PFSK-1 (cell line): ENCODE data around the gene WFS1.

Experiments used
- FOXP2 ChIP-seq: optimal IDR thresholded peaks from 2 replicates; pipeline ENCODE3; 2011; ENCODE audit warnings: borderline replicate concordance, control low read depth, inconsistent platforms; ENCODE audit not compliant: insufficient read depth; ENCODE audit errors: extremely low read length, extremely low read depth
- POLR2AphosphoS5 ChIP-seq: IDR thresholded peaks from 2 replicates; pipeline ENCODE4 v1.6.1; 2012; ENCODE audit warnings: low read depth, mild to moderate bottlenecking, control low read depth, low read length, moderate library complexity
- SIN3A ChIP-seq: IDR thresholded peaks from 2 replicates; pipeline ENCODE4 v1.6.1; 2012; ENCODE audit warnings: mild to moderate bottlenecking, low read length, moderate library complexity, borderline replicate concordance; ENCODE audit not compliant: insufficient read depth
- TAF1 ChIP-seq: IDR thresholded peaks from 2 replicates; pipeline ENCODE4 v1.6.1; 2012; ENCODE audit warnings: low read length, control low read depth, borderline replicate concordance; ENCODE audit not compliant: insufficient read depth
- TF ChIP-seq, protein P1 (sequence below), 2 experiments: IDR thresholded peaks; 2 replicates each; pipeline versions ENCODE4 v1.6.1 to v1.8.0; 2011 to 2012; ENCODE audit warnings: low read depth in 2 of 2, low read length in 2 of 2, control low read depth in 1 of 2, inconsistent platforms in 1 of 2, mild to moderate bottlenecking in 1 of 2, moderate library complexity in 1 of 2; ENCODE audit not compliant: insufficient read depth in 1 of 2

WFS1 gene

DNA sequence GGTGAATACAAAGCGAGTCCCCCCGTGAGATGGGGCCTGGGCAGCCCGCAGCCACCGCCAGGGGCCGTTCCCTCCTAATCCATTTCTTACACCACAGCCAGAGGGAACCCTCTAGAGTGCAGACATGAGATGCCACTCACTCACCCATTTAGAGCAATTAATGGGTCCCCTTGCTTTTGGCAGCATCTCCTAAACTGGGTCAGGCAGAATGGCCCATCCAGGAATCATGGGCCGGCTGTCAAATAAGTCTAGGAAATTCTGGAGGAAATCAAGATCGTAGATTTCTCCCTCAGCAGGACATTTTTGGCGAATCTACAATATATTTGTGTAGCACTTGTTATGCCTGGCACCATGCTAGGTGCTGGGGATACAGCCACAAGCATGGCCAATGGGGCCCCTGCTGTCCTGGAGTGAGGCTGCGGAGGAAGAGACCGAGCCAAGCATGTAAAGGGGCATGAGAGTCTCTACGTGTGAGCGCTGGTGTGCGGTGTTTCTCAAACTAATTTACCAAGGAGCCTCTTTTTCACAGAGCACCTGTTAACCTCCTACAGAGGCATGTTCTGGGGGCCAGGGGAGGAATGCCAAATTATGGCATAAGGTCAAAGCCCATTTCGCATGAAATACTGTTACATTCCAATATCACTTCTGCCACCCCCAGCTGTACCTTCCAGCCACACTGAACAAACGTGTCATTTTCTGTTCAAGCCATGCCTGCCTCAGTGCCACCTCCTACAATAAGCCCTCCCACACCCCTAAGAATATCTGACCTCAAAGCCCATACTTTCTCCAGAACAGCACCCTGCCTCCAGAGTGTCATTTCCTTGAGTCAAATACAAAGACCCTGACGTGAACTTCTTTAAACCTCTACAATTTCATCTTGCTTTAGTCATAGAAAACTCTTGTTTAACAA, 41.2 kb upstream of the WFS1 start:
- TF ChIP-seq POLR2AphosphoS5 = no peak
- TF ChIP-seq FOXP2 = no peak
- TF ChIP-seq, protein P1, sequence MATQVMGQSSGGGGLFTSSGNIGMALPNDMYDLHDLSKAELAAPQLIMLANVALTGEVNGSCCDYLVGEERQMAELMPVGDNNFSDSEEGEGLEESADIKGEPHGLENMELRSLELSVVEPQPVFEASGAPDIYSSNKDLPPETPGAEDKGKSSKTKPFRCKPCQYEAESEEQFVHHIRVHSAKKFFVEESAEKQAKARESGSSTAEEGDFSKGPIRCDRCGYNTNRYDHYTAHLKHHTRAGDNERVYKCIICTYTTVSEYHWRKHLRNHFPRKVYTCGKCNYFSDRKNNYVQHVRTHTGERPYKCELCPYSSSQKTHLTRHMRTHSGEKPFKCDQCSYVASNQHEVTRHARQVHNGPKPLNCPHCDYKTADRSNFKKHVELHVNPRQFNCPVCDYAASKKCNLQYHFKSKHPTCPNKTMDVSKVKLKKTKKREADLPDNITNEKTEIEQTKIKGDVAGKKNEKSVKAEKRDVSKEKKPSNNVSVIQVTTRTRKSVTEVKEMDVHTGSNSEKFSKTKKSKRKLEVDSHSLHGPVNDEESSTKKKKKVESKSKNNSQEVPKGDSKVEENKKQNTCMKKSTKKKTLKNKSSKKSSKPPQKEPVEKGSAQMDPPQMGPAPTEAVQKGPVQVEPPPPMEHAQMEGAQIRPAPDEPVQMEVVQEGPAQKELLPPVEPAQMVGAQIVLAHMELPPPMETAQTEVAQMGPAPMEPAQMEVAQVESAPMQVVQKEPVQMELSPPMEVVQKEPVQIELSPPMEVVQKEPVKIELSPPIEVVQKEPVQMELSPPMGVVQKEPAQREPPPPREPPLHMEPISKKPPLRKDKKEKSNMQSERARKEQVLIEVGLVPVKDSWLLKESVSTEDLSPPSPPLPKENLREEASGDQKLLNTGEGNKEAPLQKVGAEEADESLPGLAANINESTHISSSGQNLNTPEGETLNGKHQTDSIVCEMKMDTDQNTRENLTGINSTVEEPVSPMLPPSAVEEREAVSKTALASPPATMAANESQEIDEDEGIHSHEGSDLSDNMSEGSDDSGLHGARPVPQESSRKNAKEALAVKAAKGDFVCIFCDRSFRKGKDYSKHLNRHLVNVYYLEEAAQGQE (IDR thresholded peaks at IDR 0.05; ENCODE audit: insufficient read depth in 1 of 2, low read depth in 2 of 2, low read length in 2 of 2) = no peak
- no peak for TF ChIP-seq SIN3A
- no peak for TF ChIP-seq TAF1

DNA sequence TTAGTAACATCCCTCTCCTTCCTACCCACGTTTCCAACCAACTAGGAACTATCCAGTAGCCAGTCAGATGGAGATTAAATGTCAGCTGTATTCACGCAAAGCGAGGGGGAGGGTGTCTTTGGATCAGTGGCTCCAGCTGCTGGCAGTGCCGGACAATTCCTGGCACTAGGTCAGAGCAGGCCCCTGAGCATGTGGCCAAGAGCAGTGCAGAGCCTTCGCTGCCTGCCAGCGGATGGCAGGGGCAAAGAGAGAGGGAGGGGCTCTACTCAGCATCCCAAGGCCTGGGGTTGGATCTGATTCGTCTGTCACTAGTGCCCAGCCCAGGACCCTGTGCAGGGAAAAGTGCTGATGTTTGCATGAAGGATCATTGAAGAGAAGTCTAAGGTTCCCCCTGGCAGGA, 40.6 kb upstream of the WFS1 start:
- TF ChIP-seq TAF1 (no peak), SIN3A (no peak), FOXP2 (no peak), POLR2AphosphoS5 (no peak)
- TF ChIP-seq, protein P1 (IDR thresholded peaks at IDR 0.05; ENCODE audit: insufficient read depth in 1 of 2, low read depth in 2 of 2, low read length in 2 of 2) = no peak

DNA sequence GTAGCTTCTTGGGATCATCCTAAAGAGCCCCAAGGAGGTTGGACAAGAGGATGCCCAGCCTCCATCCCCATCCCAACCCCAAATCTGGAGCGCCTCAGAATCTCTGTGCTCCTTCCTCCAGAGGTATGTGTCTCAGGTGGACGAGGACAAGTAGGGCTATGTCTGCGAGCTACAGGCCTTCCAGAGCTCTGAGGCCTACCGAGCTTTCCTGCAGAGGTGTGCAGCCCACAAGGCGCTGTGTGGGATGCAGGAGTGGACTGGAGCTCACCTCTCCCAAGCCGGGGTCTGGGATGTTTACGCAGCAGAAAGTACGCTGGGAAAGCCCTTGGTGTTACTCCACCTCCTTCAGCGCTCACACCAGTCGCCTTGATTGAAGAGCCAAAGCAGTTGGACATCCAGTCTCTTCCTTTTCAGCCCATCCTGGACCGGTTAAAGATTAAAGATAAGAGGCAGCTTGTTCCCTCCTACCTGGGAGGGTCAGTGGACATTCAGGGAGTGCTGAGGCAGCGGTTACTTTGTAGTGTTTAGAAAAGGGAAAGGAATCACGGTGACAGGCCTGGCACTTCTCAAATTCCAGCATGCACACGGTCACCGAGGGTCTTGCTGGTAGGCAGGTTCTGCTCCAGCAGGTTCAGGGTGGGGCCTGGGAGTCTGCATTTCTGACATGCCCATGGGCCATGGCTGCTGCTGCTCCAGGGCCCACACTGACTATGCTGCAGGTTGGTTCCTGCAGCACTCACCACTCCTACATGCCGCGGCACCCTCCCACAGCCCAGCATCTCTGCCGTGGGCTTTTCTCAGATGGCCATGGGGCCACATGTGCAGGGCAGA, 39.8 kb upstream of the WFS1 start:
- TF ChIP-seq FOXP2 (no peak), TAF1 (no peak), POLR2AphosphoS5 (no peak), SIN3A (no peak)
- TF ChIP-seq, protein P1 (IDR thresholded peaks at IDR 0.05; ENCODE audit: insufficient read depth in 1 of 2, low read depth in 2 of 2, low read length in 2 of 2) = no peak

DNA sequence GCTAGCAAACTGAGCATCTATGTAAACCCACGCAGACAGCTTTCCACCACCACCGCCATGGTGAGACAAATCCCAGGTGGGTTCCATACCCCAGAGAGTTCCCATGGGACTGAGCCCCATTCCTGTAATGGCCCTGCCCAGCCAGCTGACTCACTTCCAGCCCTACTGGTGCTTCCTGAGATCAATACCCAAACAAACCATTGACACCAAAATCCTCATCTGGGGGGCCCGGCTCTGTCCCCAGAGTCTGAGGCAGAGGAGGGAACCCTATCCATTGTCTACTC, 39.2 kb upstream of the WFS1 start:
- TF ChIP-seq POLR2AphosphoS5 (no peak), TAF1 (no peak), SIN3A (no peak), FOXP2 (no peak)
- TF ChIP-seq, protein P1 (IDR thresholded peaks at IDR 0.05; ENCODE audit: insufficient read depth in 1 of 2, low read depth in 2 of 2, low read length in 2 of 2) = no peak
